ENCODE measurements around the gene OSBPL7.

GRCh38 chr17:47855737-47856136 is 34.1 kb upstream of the OSBPL7 start:
- TF ChIP-seq YY1 (IDR thresholded peaks at IDR 0.05; ENCODE audit: low read depth) (no peak), USF1 (IDR thresholded peaks at IDR 0.05) (no peak), REST (IDR thresholded peaks at IDR 0.05; ENCODE audit: low read depth) (no peak), TAF1 (IDR thresholded peaks at IDR 0.05; ENCODE audit: low read depth) (no peak)

Measured in Ishikawa (cell line).